ENCODE measurements around the gene LZTR1.

LZTR1 gene

DNA sequence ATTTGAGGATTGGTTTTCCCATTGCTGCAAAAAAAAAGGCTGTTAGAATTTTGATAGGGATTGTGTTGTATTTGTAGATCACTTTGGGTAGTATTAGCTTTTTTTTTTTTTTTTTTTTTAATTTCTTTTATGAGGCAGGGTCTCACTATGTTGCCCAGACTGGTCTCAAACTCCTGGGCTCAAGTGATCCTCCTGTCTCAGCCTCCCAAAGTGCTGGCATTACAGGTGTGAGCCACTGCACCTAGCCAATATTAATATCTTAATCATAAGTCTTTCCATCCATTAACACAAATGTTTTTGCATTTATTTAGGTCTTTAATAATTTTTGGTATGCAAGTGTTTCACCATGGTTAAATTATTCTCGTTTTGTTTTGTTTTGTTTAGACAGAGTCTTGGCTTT lies 38.1 kb upstream of the LZTR1 start:
- Mint-ChIP-seq H3K4me1 (ENCODE audit: low read depth) (peaks cover 26% of the 10 kb centered on the region), H3K27me3 (ENCODE audit: low read depth) (no peaks in the 10 kb centered on the region), H3K4me3 (no peak overlapping the region), H3K36me3 (ENCODE audit: low read depth) (peaks cover 20% of the 10 kb centered on the region), H3K9me3 (no peaks in the 10 kb centered on the region), H3K27ac (no peak overlapping the region)
- DNase-seq (ENCODE audit: low spot score), result no peak

DNA sequence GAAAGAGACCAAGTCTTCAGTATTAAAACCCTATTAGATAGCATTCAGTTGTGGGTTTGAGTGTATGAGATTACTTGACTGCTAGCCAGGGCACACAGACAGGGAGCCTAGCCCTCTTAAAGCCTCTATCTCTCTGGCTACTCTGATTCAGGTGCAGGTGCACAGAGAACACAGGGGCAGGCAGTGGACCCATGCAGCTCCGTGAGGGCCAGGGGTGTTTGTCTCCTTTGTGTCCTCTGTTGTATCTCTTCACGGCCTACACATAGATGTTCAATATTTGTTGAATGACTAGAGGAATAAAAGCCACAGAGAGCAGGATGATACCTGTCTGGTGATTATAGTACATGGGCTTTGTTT lies 36.5 kb upstream of the LZTR1 start:
- no peak for DNase-seq (ENCODE audit: low spot score)
- no peaks in the 10 kb centered on the region for H3K27me3 Mint-ChIP-seq (ENCODE audit: low read depth)
- H3K9me3 Mint-ChIP-seq, result no peaks in the 10 kb centered on the region
- H3K4me1 Mint-ChIP-seq (ENCODE audit: low read depth), result peaks cover 26% of the 10 kb centered on the region
- H3K4me3 Mint-ChIP-seq, result no peak overlapping the region
- H3K27ac Mint-ChIP-seq, result no peak overlapping the region
- peaks cover 22% of the 10 kb centered on the region for H3K36me3 Mint-ChIP-seq (ENCODE audit: low read depth)

DNA sequence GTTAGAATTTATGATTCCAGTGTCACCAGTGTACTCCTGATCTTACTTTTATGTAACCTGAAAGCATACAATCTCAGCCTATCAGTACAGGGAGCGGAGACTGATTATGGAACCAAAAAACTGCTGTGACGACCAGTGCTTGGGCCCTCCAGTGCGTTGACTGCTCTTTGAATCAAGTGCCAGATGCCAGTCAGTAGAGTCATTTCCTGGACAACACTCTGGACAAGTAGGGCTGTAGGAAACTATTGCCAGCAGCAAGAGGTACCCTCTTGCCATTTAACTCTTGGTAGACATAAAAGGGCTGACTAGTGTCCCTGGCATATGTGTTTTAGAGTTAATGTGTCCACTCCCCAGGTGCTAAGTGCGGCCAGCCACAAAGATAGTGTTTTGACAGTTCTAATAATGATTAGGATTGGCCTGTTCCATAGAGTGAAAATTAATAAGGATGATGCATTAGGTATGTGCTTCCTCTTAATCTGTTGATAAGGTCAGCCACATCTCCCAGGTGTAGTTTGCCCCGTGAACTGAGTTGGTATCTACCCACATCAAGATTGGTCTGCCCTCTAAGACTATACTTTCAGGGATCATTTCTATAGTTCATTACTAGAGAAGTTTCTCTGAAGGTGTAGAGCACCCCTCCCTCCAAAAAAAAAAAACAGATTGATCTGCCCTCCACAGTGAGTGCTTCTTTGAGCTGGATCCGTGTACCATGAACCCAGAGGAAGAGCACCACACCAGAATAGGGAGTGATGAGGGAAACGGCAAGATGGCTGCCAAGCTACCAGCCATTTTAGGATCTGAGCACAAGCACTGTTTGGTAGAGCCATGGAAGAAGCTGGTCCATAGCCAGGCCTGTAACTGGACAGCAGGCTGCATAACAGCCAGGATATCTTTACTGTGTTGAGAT lies 35.8 kb upstream of the LZTR1 start:
- no peak overlapping the region for H3K4me3 Mint-ChIP-seq
- no peak overlapping the region for H3K27ac Mint-ChIP-seq
- DNase-seq (ENCODE audit: low spot score), result no peak
- no peaks in the 10 kb centered on the region for H3K9me3 Mint-ChIP-seq
- no peaks in the 10 kb centered on the region for H3K27me3 Mint-ChIP-seq (ENCODE audit: low read depth)
- H3K4me1 Mint-ChIP-seq (ENCODE audit: low read depth), result peaks cover 22% of the 10 kb centered on the region
- H3K36me3 Mint-ChIP-seq (ENCODE audit: low read depth), result peaks cover 27% of the 10 kb centered on the region

DNA sequence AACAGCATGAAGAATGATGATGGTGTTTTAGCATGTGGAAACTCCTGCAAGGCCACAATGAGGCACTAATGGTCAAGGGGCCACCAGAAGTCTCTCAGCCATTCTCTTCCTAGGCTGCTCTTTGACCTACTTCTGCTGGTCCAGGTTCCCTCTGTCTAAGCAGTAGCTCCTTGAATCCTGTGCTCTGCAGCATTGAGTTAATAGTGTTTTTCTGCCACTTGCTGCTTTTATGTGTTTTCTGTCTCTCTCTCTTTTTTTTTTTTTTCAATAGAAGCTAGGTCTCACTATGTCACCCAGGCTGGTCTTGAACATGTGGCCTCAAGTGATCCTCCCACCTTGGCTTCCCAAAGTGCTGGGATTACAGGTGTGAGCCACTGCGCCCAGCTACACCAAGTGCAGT lies 35.1 kb upstream of the LZTR1 start:
- Mint-ChIP-seq H3K4me3 (no peak overlapping the region), H3K9me3 (no peaks in the 10 kb centered on the region), H3K27ac (no peak overlapping the region), H3K4me1 (ENCODE audit: low read depth) (peaks cover 22% of the 10 kb centered on the region), H3K27me3 (ENCODE audit: low read depth) (no peaks in the 10 kb centered on the region), H3K36me3 (ENCODE audit: low read depth) (peaks cover 28% of the 10 kb centered on the region)
- no peak for DNase-seq (ENCODE audit: low spot score)

DNA sequence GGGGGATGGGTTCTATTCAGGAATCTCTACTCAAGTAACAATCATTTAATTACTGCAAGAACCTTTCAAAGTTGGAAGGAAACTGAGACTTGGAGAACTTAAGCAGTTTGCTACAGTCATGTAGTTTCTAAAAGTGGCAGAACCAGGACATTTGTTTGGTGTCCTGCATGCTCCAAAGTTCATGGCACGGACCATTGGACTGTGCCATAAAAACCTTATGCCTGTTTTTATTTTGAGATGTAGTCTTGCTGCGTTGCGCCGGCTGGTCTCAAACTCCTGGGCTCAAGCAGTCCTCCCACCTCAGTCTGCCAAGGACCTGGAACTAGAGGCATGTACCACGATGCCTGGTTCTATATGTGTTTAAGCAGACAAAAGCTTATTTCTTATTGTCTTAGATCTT lies 33.6 kb upstream of the LZTR1 start:
- no peaks in the 10 kb centered on the region for H3K27me3 Mint-ChIP-seq (ENCODE audit: low read depth)
- no peak overlapping the region for H3K4me3 Mint-ChIP-seq
- H3K9me3 Mint-ChIP-seq, result no peaks in the 10 kb centered on the region
- peaks cover 28% of the 10 kb centered on the region for H3K36me3 Mint-ChIP-seq (ENCODE audit: low read depth)
- H3K4me1 Mint-ChIP-seq (ENCODE audit: low read depth), result peaks cover 18% of the 10 kb centered on the region
- no peak overlapping the region for H3K27ac Mint-ChIP-seq
- DNase-seq (ENCODE audit: low spot score), result no peak

DNA sequence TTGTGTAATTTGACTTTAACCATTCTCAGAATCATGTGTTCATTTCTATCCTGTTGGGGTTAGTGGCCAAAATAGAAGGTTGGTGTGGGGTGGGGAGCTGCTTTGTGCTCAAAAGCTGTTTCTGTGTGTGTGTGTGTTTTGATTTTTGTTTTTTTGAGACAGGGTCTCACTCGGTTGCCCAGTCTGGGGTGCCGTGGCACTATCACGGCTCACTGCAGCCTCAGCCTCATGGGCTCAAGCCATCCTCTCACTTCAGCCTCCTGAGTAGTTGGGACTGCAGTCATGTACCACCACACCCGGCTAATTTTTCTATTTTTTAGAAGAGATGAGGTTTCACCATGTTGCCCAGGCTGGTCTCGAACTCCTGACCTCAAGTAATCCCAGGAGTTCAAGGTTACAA lies 33.1 kb upstream of the LZTR1 start:
- H3K4me3 Mint-ChIP-seq, result no peak overlapping the region
- no peak for DNase-seq (ENCODE audit: low spot score)
- H3K27me3 Mint-ChIP-seq (ENCODE audit: low read depth), result no peaks in the 10 kb centered on the region
- no peak overlapping the region for H3K27ac Mint-ChIP-seq
- peaks cover 14% of the 10 kb centered on the region for H3K4me1 Mint-ChIP-seq (ENCODE audit: low read depth)
- H3K36me3 Mint-ChIP-seq (ENCODE audit: low read depth), result peaks cover 33% of the 10 kb centered on the region
- H3K9me3 Mint-ChIP-seq, result no peaks in the 10 kb centered on the region

DNA sequence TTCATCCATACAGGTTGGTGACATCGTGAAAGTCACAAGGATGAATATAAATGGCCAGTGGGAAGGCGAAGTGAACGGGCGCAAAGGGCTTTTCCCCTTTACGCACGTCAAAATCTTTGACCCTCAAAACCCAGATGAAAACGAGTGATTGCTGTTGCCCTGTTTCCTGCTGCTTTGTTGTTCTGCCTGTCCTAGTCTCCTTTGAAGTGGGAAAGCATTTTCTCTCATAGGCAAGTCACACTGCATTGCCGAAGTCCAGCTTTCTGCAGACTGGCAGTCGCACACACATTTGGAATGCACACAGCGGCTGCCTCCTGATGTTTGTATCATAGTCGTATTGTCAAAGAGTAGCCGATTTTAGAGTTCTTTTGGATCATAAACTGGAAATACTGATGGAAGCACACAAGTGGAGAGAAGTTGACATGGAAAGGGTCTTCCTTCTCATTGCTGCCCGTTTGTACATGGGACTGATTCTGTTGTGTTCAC lies 32.4 kb upstream of the LZTR1 start:
- H3K9me3 Mint-ChIP-seq, result no peaks in the 10 kb centered on the region
- DNase-seq (ENCODE audit: low spot score), result no peak
- H3K27me3 Mint-ChIP-seq (ENCODE audit: low read depth), result no peaks in the 10 kb centered on the region
- no peak overlapping the region for H3K4me3 Mint-ChIP-seq
- H3K27ac Mint-ChIP-seq, result no peak overlapping the region
- H3K4me1 Mint-ChIP-seq (ENCODE audit: low read depth), result peaks cover 14% of the 10 kb centered on the region
- peaks cover 36% of the 10 kb centered on the region for H3K36me3 Mint-ChIP-seq (ENCODE audit: low read depth)

DNA sequence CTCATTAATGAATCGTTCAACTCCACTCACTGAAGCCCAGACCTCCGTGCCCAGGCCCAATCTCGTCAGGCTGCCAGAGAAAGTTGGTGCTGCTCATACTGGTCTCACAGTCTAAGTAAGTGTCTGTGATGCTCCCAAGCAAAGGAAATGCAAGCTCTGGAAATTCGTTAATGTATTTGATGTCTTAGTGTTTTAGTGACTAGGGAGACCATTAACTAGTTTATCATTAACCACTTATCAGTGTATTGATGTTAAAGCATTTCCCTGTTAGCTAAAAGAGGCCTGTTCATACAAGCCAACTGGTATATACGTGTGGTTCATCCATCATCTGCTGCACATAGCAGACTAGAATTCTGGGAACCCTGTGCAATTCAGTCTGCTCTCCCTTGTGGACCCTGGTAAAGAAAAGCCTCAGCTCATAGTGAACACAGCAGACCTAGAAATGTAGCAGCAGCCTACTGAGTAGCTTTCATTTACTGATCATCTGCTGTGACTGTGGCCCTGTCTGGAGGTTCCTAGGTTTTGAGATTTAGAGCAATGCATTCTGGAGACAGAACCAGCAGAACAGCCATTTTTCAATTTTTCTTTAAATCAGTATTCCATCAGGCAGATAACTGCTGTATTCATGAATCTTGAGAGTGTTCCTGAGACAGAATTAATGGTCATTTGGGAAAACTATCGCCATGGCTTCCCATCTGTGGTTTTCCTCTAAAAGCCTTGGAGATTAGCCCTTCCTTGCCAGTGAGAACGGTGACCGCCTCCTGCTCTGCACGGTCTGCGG lies 30.8 kb upstream of the LZTR1 start:
- peaks cover 2% of the 10 kb centered on the region for H3K27me3 Mint-ChIP-seq (ENCODE audit: low read depth)
- H3K4me3 Mint-ChIP-seq, result no peak overlapping the region
- H3K36me3 Mint-ChIP-seq (ENCODE audit: low read depth), result peaks cover 34% of the 10 kb centered on the region
- no peak overlapping the region for H3K27ac Mint-ChIP-seq
- H3K4me1 Mint-ChIP-seq (ENCODE audit: low read depth), result peaks cover 16% of the 10 kb centered on the region
- no peak for DNase-seq (ENCODE audit: low spot score)
- no peaks in the 10 kb centered on the region for H3K9me3 Mint-ChIP-seq

DNA sequence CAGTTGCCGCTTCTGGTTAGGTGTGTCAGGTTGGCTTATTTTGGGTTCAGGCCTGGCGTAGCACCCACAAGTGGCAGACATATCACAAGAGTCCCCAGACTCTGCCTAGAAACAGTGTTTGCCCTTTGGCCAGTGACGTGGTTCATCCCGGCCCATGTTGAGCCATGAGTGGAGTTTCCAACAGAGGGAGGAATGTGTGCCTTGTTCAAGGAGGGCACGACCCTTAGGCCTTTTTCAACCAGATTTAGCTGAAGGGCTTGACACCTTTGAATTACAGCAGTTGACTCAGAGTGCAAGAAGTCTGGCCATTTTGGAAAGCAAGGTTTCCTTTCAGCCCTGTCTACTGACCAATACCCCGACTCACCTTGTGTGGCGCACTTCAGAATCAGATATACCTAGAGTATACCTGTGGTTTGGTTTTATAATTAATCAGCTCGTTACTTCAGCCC lies 30.1 kb upstream of the LZTR1 start:
- peaks cover 6% of the 10 kb centered on the region for H3K27me3 Mint-ChIP-seq (ENCODE audit: low read depth)
- no peak overlapping the region for H3K4me3 Mint-ChIP-seq
- no peak for DNase-seq (ENCODE audit: low spot score)
- peaks cover 15% of the 10 kb centered on the region for H3K4me1 Mint-ChIP-seq (ENCODE audit: low read depth)
- H3K9me3 Mint-ChIP-seq, result no peaks in the 10 kb centered on the region
- no peak overlapping the region for H3K27ac Mint-ChIP-seq
- peaks cover 29% of the 10 kb centered on the region for H3K36me3 Mint-ChIP-seq (ENCODE audit: low read depth)

DNA sequence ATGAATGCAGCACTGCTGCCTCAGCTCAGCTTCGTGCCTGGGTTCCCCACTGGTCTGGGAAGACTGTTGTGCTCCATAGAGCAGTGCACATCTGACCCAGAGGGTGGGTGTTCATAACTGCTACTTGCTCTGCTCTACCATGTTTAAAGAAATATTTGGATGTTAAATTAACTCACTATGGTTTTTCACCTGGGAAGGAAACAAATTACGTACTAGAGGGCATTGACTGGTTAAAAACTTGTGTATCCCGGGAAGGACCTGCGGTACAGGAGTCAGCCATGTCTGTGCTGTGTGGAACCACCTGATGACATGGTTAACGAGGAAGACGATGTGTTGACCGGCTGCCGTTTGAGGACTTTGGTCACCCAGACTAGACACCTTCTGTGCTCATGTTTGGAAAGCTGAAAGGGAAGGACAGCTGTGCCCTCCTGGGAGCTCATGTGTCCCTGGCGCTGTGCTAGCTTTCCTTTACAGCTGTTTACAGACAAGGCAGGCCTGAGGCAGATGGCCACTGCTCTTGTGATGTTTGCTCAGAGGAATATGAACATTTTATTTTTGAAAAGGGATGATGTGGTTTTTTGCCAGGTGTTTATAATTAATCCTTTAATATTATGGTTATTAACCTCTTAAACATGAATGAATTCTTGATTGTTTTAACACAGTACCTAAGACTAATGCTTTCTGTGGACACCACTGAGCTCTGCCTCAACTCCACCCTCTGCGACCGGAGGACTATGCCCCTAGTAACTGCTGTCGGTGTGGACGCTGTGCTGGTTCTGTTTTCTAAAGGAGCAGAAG lies 29.4 kb upstream of the LZTR1 start:
- peaks cover 29% of the 10 kb centered on the region for H3K36me3 Mint-ChIP-seq (ENCODE audit: low read depth)
- H3K9me3 Mint-ChIP-seq, result no peaks in the 10 kb centered on the region
- H3K27ac Mint-ChIP-seq, result no peak overlapping the region
- H3K27me3 Mint-ChIP-seq (ENCODE audit: low read depth), result peaks cover 11% of the 10 kb centered on the region
- H3K4me1 Mint-ChIP-seq (ENCODE audit: low read depth), result peaks cover 14% of the 10 kb centered on the region
- no peak for DNase-seq (ENCODE audit: low spot score)
- H3K4me3 Mint-ChIP-seq, result no peak overlapping the region

DNA sequence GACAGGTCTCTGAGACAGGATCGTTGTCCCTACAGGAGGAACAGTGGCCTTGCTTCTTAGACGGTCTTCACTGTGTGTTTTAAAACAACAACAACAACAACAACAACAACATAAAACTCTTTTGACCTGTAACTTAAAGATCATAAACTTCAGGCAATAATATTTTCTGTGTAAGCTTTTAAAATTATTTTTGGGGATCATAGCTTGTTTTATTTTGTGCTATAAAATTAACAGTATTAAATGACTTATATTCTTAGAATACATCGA lies 28.8 kb upstream of the LZTR1 start:
- Mint-ChIP-seq H3K36me3 (ENCODE audit: low read depth) (peaks cover 29% of the 10 kb centered on the region), H3K27ac (no peak overlapping the region), H3K9me3 (no peaks in the 10 kb centered on the region), H3K4me1 (ENCODE audit: low read depth) (peaks cover 13% of the 10 kb centered on the region), H3K27me3 (ENCODE audit: low read depth) (peaks cover 17% of the 10 kb centered on the region), H3K4me3 (no peak overlapping the region)
- DNase-seq (ENCODE audit: low spot score), result no peak

DNA sequence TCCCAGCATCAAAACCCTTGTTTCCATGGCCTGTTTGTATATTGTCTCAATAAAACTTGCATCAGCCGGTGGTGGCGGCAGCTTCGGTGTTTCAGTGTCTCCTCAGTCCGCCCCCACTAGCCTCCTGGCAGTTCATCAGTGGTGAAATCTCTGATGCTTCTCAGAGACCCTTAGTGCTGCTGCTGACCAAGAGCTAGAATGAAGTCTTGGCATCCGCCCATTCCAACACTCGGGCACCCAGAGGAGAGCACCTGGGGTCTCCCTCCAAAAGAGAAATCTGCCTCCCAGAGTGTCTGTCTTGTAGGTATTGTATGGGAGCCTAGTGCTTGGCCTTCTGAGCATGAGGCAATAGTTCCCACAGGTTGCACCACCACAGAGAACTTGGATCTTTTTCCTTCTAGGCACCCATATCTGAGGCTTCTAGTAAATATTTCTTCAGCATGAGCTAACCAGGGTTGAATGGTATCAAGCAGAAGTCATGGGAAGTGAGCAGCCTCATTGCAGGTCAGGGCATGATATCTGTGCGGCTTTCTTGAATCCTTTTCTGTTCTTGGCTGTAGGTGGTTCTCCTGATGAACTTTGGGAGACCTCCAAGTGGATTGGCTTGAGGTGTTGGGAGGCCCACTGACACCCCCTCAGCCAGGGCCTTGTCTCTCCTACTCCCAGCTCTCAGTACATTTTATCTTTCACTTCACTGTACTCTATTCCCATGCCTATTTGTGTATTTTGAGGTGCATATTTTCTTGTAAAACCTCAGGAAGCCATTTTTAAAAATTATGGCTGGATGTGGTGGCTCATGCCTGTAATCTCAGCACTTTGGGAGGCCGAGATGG lies 28.2 kb upstream of the LZTR1 start:
- H3K4me3 Mint-ChIP-seq, result no peak overlapping the region
- H3K27ac Mint-ChIP-seq, result no peak overlapping the region
- peaks cover 29% of the 10 kb centered on the region for H3K36me3 Mint-ChIP-seq (ENCODE audit: low read depth)
- no peak for DNase-seq (ENCODE audit: low spot score)
- peaks cover 19% of the 10 kb centered on the region for H3K27me3 Mint-ChIP-seq (ENCODE audit: low read depth)
- no peaks in the 10 kb centered on the region for H3K9me3 Mint-ChIP-seq
- peaks cover 13% of the 10 kb centered on the region for H3K4me1 Mint-ChIP-seq (ENCODE audit: low read depth)

DNA sequence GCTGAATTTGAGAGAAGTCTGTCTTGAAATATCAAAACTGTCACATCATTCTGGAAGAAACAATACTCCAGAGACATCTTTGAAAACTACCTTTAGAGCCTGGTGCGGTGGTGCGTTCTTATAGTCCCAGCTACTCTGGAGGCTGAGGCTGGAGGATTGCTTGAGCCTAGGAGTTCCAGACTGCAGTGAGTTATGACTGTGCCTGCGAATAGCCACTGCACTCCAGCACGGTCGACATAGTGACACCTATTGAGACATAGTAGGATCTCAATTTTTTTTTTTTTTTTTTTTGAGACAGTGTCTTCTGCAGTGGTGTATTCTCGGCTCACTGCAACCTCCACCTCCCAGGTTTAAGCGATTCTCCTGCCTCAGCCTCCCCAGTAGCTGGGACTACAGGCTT lies 26.5 kb upstream of the LZTR1 start:
- H3K9me3 Mint-ChIP-seq, result no peaks in the 10 kb centered on the region

More for the DNA sequence above, 26.5 kb upstream of the LZTR1 start:
- Mint-ChIP-seq H3K36me3 (ENCODE audit: low read depth) (peaks cover 19% of the 10 kb centered on the region), H3K4me3 (no peak overlapping the region), H3K27ac (no peak overlapping the region), H3K27me3 (ENCODE audit: low read depth) (peaks cover 22% of the 10 kb centered on the region), H3K4me1 (ENCODE audit: low read depth) (peaks cover 7% of the 10 kb centered on the region)
- DNase-seq (ENCODE audit: low spot score), result no peak
